Anterior cingulate cortex (tissue), 58 donors: ENCODE data around the gene LEFTY2.
"Not testable (repeated sequence)": the region's sequence is repeated elsewhere in the genome, so short reads cannot be mapped to it uniquely, and the experiment has no call there.

Source experiments
- DNase-seq, 58 donors: peaks; one replicate each; lab custom pipeline; 2025; lab: John Stamatoyannopoulos, UW

Gene LEFTY2

DNA sequence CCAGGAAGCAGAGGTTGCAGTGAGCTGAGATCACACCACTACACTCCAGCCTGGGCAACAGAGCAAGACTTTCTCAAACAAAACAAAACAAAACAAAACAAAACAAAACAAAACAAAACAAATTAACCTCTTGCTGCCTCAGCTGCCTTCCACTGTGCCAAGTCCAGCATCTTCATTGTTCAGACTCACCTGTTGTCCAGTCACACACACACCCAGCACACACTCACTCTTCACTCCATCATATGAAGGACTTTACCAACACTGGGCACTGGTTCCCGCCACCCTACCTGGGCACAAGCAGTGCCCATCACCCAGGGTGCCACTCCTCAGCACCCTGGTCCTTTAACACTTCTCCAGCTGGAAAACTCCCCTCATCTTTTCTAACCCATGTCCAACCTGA is 31.5 kb downstream of the LEFTY2 start:
- DNase-seq = no peak

DNA sequence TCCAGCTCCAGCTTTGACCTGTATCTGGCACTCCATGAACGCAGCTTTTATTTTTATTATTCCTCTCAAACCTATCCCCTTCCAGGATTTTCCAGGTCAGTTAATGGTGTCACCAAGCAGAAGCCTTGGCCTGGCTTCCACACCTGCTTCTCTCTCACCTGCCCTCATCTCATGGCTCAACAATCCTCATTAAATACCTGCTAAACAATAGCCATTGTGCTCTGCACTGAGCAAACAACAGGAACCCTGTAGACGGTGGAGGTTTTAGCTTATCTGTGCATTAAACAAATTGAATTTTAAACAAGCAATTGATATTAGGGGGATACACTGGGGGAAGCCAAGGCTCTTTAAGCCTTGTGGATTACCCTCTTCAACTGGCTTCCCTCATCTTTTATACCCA is 32.2 kb downstream of the LEFTY2 start:
- DNase-seq = no peak

DNA sequence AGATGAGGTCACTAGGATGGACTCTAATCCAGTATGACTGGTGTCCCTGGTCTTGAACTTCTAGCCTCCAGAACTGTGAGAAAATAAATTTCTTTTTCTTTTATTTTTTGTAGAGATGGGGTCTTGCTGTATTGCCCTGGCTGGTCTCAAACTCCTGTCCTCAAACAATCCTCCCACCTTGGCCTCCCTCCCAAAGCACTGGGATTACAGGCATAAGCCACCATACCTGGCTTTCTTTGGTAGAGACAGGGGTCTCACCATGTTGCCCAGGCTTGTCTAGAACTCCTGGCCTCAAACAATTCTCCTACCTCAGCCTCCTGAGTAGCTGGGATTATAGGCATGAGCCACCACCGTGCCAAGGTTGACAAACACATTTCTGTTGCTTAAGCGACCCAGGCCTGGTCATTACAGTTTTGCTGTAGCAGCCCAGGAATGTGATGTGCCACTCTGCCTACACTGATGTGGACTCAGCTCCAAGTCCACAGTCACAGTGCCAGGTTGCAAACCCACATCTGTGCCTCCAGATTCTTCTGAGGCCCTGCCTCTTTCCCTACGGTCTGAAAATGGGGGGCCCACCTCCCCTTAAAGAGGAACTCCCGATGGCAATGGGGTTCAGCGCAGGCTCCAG is 32.9 kb downstream of the LEFTY2 start:
- DNase-seq = no peak

DNA sequence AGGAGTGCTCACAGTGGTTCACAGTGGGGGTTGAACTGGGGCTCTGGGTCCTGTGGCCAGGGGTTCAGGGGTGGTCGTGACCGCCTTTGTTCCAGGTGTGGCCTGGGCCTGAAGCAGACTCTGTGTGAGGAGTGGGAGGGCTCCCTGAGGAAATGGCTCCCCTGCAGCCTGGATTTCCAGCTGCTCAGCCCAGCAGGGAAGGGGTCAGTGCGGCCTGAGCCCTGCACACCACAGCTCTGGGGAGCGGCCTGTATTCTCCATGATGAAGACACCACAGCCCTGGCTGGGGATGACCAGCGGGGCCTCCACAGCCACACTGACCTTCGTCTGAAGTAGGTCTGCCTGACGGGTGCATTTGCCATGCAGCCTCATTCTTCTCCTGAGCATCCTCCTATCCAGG is 33.7 kb downstream of the LEFTY2 start:
- no peak for DNase-seq

DNA sequence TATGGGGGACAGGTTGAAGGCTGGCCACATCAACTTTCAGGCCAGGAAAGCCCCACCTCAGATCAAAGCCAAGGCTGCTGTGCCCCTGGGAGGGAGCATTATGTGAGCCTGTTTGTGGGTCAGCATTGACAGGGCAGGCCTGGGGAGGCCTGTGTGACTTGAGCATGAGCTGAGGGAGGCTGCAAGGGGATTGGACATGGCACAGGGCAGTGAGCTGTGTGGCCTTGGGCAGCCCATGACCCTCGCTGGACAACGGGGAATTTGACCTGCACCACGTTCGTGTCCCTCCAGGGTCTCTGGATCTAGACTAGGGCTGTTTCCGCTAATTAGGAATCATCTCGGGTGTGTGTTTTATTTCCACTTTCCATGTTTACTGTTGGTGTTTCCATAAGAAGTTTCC is 34.6 kb downstream of the LEFTY2 start:
- no peak for DNase-seq

DNA sequence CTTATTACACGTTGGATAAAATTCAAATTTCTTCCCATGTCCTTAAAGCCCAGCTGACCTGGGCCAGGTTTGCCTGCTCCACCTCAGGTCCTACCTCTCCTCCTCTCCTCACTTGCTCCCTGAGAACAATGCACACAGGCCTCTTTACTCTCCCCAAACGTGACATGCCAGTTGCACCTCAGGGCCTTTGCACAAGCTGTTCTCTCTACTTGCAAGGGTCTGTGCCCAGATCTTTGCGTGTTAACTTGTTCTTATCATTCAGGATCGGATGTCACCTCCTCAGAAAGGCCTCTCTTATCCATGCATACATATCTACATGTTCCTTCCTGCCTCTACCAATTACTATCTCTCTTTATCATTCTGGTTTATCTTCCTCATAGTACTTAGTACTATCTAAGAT is 37.4 kb downstream of the LEFTY2 start:
- no peak for DNase-seq

DNA sequence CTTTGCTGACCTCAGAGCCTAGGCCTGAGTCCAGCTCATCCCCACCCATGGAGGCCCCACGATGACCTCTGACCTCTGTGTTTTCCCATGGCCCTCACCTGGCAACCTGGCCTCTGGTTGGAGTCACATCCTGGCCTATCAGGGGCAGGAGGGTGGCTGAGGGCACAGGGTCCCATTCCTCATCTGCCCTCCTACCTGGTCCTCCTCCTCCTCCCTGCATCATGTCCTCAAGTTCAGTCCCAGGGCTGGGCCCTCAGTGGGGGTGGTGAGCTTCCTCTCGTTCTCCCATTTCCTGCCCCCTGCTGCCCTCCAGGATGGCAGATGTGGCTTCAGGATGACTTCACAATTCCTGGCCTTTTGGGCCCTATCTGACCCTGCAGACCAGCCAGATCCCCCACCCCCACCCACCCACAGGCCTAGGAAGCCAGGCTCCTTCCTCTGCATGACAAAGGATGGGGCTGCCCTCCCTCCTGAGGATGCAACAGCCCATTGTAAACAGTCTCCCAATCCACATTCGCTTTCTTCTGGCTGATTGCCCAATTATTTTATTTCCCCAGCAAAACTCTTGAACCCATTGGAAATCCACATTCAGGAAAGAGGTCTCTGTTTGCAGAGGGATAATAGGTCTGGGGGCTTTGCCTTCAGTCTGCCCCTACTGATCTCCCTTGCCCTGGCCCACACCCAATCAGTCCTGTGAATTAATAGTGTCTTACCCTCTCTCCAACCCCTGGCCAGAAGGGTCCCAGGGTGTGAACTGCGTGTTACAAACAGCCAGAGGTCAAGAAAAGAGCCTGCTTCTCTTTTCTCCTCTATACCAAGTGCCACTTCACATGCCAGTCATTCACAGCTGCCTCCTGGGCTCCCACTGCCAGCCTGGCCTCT is 41.7 kb downstream of the LEFTY2 start:
- no peak for DNase-seq

DNA sequence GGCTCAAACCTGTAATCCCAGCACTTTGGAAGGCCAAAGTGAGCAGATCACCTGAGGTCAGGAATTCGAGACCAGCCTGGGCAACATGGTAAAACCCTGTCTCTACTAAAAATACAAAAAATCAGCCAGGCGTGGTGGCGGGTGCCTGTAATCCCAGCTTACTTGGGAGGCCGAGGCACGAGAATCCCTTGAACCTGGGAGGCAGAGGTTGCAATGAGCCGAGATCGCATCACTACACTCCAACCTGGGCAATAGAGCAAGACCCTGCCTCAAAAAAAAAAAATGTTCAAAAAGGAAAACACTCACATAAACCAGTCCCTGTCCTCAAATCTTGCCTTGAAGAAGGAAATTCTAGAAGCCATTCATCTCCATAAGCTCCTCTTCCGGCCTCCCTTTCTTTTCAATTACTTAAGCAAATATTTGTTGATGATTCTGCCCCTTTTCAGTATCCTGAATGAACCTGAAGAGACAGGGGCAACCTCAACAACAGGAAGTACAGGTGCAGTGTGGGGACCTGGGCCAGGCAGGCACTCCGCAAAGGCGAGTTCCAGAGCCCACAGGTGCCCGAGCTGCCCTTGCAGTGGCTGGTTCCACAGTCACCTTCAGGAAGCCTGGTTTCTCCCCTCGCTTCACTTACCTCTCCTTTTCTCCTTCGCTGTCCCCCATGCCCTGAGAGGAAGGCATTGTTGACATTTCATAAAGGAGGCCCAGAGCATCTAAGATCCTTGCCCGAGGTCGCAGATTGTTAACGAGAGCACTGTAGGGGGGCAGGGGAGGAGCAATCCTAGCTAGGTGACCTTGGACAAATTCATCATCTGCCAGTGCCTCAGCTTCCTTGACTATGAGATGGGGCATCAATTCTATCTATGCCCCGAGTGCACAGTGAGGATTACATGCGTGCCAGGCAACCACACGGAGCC is 43.2 kb downstream of the LEFTY2 start:
- no peak for DNase-seq

DNA sequence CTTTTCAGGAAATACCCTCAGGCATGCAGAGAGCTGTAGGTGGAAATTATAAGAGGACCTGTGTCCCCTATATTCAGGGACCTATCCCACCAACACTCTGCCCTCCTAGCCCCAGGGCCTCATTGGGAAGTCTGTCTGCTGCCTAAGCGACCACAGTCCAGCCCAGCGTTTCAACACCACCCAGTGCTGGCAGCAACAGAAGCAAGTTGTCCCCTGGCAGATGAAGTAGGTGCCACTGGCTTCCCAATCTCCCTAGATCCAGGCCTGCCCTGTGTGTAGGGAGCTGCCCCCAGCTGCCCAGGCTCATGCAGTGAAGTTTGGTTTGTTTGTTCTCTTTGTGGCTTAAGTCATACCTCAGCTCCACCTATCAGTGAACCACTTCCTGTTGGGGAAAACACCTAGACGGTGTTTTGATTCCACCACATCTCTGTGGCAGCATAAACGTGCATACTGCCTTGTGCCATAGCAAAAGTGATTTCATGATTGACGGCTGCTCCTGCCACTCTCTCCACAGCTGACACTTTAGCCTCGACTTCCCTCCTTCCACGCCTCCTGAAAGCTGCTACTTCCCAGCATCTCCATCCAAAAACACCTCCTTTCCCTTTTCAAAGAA is 44.0 kb downstream of the LEFTY2 start:
- DNase-seq = no peak

DNA sequence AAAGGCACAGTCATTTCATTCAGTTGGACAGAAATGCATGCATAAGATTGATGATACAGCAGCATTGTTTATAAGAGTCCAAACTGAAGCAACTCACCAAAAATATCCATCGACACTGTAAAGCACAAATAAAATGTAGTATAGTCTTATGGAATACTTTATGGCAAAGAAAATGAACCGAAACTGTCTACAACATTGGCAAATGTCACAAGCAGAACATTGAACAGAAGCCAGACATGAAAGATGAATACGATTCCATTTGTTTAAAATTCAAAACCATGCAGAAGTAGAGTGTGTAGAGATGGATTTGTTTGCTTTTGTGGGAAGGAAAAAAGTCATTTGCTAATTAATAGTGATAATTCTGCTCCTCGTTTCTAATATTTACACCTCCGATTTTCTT is 44.5 kb downstream of the LEFTY2 start:
- DNase-seq = no peak

DNA sequence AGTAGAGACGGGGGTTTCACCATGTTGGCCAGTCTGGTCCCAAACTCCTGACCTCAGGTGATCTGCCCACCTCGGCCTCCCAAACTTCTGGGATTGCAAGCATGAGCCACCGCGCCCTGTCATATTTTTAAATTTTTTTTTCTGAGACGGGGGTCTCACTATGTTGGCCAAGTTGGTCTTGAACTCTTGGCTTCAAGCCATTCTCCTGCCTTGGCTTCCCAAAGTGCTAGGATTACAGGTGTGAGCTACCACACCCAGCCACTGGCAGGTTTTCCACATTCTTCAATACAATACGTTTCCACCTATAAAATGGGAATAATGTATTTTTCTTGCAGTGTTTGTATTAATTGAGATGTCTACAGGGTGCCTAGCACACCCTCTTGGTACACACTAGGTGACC is 48.7 kb downstream of the LEFTY2 start:
- no peak for DNase-seq

DNA sequence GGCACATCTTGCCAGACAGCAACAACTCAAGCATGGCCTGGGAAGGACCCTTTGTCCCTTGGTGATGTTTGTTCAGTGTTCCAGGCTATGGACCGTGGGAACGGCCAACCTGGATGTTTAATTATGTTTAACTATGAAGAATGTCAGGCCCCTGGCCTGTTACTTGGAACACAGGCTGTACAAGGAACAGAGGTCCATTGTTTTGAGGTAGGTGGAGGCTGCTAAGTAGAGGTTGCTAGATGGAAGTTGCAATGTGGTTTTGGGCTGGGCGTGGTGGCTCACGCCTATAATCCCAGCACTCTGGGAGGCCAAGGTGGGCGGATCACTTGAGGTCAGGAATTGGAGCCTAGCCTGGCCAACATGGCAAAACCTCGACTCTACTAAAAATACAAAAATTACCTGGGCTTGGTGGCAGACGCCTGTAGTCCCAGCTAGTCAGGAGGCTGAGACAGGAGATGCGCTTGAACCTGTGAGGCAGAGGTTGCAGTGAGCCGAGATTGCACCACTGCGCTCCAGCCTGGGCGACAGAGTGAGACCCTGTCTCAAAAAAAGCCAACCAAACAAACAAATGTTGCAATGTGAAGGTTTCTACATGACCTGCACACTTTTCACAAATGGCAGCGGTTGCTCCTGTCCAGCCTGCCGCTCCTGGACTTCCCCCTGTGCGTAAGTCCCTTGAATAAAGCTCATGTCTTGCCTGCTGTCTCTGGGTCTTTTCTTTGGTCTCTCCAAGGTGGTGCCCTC is 49.6 kb downstream of the LEFTY2 start:
- no peak for DNase-seq

DNA sequence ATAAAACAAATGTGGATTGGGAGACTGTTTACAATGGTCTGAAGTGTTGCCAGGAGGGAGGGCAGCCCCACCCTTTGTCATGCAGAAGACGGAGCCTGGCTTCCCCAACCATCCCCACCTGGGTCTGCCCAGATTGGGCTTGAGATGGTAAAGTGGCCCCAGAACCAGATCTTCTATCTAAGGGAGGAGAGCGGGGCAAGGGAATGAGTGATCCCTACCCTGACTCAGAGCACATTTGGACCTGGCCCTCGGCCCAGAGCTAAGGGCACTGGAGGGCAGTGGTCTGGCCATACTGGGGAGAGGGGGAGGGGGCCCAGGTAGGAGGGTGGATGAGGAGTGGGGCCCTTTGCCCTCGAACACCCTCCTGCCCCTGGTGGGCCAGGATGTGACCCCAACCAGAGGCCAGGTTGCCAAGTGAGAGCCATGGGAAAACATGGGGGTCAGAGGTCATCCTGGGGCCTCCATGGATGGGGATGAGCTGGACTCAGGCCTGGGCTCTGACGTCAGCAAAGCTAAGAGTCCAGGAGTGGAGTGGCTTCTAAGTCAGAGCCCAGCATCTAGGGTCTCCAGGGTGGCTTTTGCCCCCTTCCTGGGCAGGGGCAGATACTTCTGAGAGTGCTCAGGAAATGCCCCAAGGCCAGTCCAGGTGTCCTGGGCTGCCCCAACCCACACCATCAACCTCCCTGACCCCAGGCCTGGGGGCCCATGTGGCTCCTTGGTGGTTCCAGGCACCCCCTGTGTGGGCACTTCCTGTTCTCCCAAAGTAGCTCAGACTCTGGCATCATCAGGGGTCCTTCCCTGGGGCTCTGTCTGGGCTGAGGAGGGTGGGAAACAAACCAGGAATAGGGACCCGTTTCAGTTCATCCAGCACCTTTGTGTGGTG is 50.4 kb downstream of the LEFTY2 start:
- DNase-seq = no peak

DNA sequence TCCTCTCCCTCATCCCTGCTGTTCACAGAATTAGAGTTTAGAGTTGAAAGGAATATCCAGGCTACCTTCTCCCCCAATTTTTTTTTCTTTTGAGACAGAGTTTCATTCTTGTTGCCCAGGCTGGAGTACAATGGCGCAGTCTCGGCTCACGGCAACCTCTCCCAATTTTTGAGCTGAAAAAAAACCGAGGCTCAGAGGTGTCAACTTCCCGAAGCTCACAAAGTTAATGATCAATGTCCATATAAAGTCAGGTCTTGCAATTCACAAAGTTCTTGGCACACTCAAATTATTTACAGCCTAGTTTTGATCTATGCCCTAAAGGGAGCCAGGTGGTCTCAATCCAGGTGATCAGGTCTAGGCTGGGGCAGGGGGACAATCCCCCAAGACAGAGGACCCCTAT is 51.3 kb downstream of the LEFTY2 start:
- no peak for DNase-seq

DNA sequence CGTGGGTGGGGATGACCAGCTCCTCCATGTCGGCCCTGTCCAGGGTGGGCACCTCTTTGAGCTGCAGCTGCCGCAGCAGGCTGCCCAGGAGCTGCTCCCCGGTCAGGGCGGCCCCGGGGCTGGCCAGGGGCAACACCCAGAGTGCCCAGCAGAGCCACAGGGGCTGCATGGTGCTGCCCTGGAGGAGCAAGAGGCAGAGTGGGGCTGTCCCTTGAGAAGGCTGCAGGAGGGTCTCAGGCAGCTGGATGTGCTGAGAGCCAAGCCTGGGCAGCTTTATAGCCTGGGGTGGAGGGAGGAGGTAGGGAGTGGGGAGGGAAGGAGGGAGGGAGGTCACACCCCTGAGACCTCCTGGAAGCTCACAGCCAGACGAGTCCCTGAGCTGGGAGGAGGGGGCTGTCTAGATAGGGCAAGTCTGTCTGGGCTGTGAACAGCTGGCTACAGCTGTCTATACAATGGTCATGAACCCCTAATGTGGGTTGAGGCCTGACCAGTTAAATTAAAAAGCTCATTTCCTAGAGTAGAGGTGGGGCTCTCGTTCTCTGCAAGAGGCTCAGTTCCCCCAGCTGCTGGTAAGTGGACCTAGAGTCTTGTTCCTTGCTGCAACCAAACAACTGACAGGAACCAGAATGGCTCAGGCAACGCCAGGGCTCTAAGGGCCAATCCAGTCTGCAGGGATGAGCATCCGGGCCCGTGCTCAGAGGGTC is 52.0 kb downstream of the LEFTY2 start, which contains the start of gene LEFTY1:
TSS of gene LEFTY1 (minus strand) at position 249 of the 704 bp plus-strand sequence. CDS start at position 169, 80 bp downstream.
- no peak for DNase-seq

DNA sequence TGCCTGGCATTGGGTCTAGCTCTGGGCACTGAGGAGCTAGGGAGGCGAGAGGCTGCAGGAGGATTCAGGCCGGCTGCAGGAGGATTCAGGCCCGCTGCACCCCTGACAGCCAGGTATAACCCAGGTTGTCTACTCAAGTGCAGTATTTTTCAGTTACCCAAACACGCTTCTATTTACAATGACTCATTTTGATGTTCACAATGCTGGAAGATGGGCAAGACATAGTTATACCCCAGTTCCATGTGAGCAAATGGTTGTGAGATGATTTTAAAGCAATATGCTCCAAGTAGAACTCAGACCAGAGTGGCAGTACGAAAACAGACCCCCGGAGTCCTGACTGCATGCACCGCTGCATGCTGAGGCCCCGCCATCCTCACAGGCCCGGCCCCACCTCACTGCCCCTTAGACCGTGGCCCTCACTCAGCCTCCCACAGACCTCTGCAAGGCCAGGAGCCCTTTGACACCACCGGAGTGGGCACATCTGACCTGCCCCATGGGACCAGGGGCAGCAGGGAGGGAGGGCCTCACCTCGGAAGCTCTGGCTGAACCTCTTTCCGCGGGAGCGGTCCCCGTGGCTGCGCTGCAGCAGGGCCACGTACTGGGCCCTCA is 52.6 kb downstream of the LEFTY2 start:
- no peak for DNase-seq

DNA sequence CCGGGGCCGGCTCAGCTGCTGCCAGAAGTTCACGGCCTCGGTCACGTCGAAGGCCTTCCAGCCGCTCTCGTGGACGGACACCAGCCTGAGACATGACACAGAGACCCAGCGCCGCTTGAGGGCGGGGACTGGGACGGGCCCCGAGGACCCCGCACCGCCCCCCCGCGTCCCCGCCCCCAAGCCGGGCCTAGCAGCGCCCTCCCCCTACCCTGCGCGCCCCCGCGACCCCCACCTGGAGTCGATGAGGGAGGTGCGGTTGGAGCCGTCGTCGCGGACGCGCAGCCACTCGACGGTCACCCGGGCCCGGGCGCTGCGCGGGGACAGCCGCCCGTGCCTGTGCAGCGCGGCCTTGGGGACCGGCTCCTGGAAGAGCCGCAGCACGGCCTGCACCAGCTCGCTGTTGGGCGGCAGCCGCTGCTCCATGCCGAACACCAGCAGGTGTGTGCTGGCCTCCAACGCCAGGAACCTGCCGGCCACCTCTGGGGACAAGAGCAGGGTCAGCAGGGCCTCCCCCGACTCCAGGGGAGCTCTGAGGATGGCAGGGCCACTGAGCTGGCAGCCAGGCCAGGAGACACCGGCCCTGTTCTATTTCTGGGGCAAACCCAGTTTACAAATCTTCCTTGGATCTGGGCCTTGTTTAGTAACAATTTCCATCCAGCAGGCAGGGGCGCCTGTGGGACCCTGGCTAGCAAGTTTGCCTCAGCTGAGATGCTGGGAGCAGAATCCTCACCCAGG is 53.3 kb downstream of the LEFTY2 start:
- not testable (repeated sequence) for DNase-seq
